ENCODE measurements around the gene ARRDC1. TPM values are rescaled to one million over a fixed set of nuclear protein-coding genes. Genes with fewer than 3 reads are reported as not detected.

The ARRDC1 gene
- polyA plus RNA-seq, 1 donor from 2014 or later = 53.4 TPM

- H2AFZ ChIP-seq (ENCODE audit: low read depth, low read length) = no peak overlapping the region
- no peaks in the 10 kb centered on the region for H3K9me2 ChIP-seq (ENCODE audit: insufficient read depth, low read length)
- no peaks in the 10 kb centered on the region for H3K36me3 ChIP-seq (ENCODE audit: insufficient read depth, low read length)
Observed at GRCh38 chr9:137579259-137579604, 26.3 kb upstream of the ARRDC1 start.

GRCh38 chr9:137580209-137580953, 25.1 kb upstream of the ARRDC1 start:
- Histone ChIP-seq H3K36me3 (ENCODE audit: insufficient read depth, low read length) (no peaks in the 10 kb centered on the region), H3F3A (ENCODE audit: insufficient read depth, low read length, poor library complexity, severe bottlenecking) (no peaks in the 10 kb centered on the region), H4K20me1 (ENCODE audit: insufficient read depth) (no peaks in the 10 kb centered on the region), H2AFZ (ENCODE audit: low read depth, low read length) (no peak overlapping the region), H3K79me2 (replicated peaks; ENCODE audit: insufficient read depth, low read length) (peaks cover 14% of the 10 kb centered on the region), H3K27ac (ENCODE audit: low read length) (no peak overlapping the region), H3K4me2 (ENCODE audit: low read length) (no peak overlapping the region), H3K9ac (ENCODE audit: low read length) (no peak overlapping the region), H3K27me3 (ENCODE audit: insufficient read depth, low read depth, low read length) (no peaks in the 10 kb centered on the region), H3K9me3 (ENCODE audit: low read length) (no peaks in the 10 kb centered on the region), H3K4me3 (ENCODE audit: low read length) (no peak overlapping the region), H3K9me2 (ENCODE audit: insufficient read depth, low read length) (no peaks in the 10 kb centered on the region)
- no peak for TF ChIP-seq CTCF (IDR thresholded peaks at IDR 0.05; ENCODE audit: poor library complexity, severe bottlenecking)
- no peak for TF ChIP-seq SMC3 (conservative IDR thresholded peaks at IDR 0.05; ENCODE audit: poor library complexity)
- TF ChIP-seq EP300 (conservative IDR thresholded peaks at IDR 0.05; ENCODE audit: poor library complexity, severe bottlenecking) = no peak
- TF ChIP-seq EZH2 (IDR thresholded peaks at IDR 0.05; ENCODE audit: borderline replicate concordance, insufficient read depth, low read length, poor library complexity, severe bottlenecking) = no peak
- TF ChIP-seq POLR2AphosphoS5 (IDR thresholded peaks at IDR 0.05) = no peak

More at GRCh38 chr9:137579259-137579604, 26.3 kb upstream of the ARRDC1 start:
- peaks cover 14% of the 10 kb centered on the region for H3K79me2 ChIP-seq (replicated peaks; ENCODE audit: insufficient read depth, low read length)
- no peak for TF ChIP-seq POLR2AphosphoS5 (IDR thresholded peaks at IDR 0.05)
- TF ChIP-seq TAF1 (IDR thresholded peaks at IDR 0.05; ENCODE audit: low read depth) = no peak
- no peak for TF ChIP-seq RAD21 (conservative IDR thresholded peaks at IDR 0.05)
- TF ChIP-seq EP300 (conservative IDR thresholded peaks at IDR 0.05; ENCODE audit: poor library complexity, severe bottlenecking) = no peak
- no peak for TF ChIP-seq EZH2 (IDR thresholded peaks at IDR 0.05; ENCODE audit: borderline replicate concordance, insufficient read depth, low read length, poor library complexity, severe bottlenecking)
- TF ChIP-seq REST (IDR thresholded peaks at IDR 0.05; ENCODE audit: borderline replicate concordance) = no peak
- TF ChIP-seq CTCF (IDR thresholded peaks at IDR 0.05; ENCODE audit: poor library complexity, severe bottlenecking) = no peak
- TF ChIP-seq MXI1 (conservative IDR thresholded peaks at IDR 0.05; ENCODE audit: poor library complexity, severe bottlenecking) = no peak
- H3K4me2 ChIP-seq (ENCODE audit: low read length) = no peak overlapping the region
- no peaks in the 10 kb centered on the region for H3F3A ChIP-seq (ENCODE audit: insufficient read depth, low read length, poor library complexity, severe bottlenecking)
- no peak overlapping the region for H3K27ac ChIP-seq (ENCODE audit: low read length)
- H3K4me3 ChIP-seq (ENCODE audit: low read length) = peak overlapping the region; percentile 99
- no peaks in the 10 kb centered on the region for H4K20me1 ChIP-seq (ENCODE audit: insufficient read depth)
- peak overlapping the region; percentile 38 for H3K9ac ChIP-seq (ENCODE audit: low read length)
- H3K9me3 ChIP-seq (ENCODE audit: low read length) = no peaks in the 10 kb centered on the region
- H3K27me3 ChIP-seq (ENCODE audit: insufficient read depth, low read depth, low read length) = no peaks in the 10 kb centered on the region
